Measurements from ENCODE around the gene HIF3A. TPM values are rescaled to one million over a fixed set of nuclear protein-coding genes. Genes with fewer than 3 reads are reported as not detected.

Gene HIF3A
- total RNA-seq, 1 experiment from 2014 or later = 31.9 TPM

DNA sequence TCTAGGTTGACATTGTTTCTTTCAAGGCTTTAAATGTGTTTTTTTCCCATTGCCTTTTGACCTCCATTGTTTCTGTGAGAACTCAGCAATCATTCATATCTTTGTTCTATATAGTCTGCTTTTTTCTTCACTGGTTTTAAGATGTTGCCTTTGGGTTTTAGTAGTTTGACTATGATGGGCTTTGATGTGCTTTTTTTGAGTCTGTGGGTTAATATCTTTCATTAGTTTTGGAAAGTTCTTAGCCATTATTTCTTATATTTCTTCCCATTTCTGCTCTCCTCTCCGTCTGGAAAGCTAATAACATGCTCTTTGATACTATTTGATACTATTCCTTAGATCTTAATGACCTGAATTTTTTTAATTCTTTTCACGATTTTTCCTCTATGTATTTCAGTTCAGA, 83.8 kb downstream of the HIF3A start:
- no peak overlapping the region for H3K14ac ChIP-seq (ENCODE audit: insufficient read depth, low read length)
- H3T11ph ChIP-seq (ENCODE audit: low read length) = no peak overlapping the region
- no peak overlapping the region for H2BK12ac ChIP-seq (ENCODE audit: insufficient read length, low read depth, low read length)
- H3K4me2 ChIP-seq (ENCODE audit: insufficient read depth, insufficient read length, low read length) = no peak overlapping the region
- H3K23me2 ChIP-seq (ENCODE audit: insufficient read length, low read depth, low read length, poor library complexity, severe bottlenecking) = no peaks in the 10 kb centered on the region
- Mint-ChIP-seq H3K27me3 (ENCODE audit: low read depth) (no peaks in the 10 kb centered on the region; the same call in 1 of the 2 replicates), H3K36me3 (ENCODE audit: insufficient read depth in 1 of 3, low read depth in 3 of 3) (peaks cover 54 to 93% (median 88%) of the 10 kb centered on the region in 3 experiments), H3K9me3 (no peaks in the 10 kb centered on the region), H3K4me3 (no peak overlapping the region), H3K27ac (no peak overlapping the region; a peak in 1 of 7 replicates), H3K4me1 (no peaks in the 10 kb centered on the region; a peak in 1 of 4 replicates)
- no peak overlapping the region for H2AK5ac ChIP-seq (ENCODE audit: insufficient read length, low read length)
- H3K18ac ChIP-seq (ENCODE audit: insufficient read length, low read depth, low read length) = no peak overlapping the region
- no peaks in the 10 kb centered on the region for H4K20me1 ChIP-seq (ENCODE audit: control insufficient read depth, insufficient read depth, insufficient read length)
- H3K56ac ChIP-seq (ENCODE audit: insufficient read length, low read depth, low read length) = no peak overlapping the region
- no peak overlapping the region for H2BK20ac ChIP-seq (ENCODE audit: low read depth, low read length, poor library complexity, severe bottlenecking)
- WGBS (ENCODE audit: extremely low coverage, insufficient read length, low lambda C conversion rate) = no CpG with 5 or more reads among the region's 2 CpGs
- H4K5ac ChIP-seq (ENCODE audit: insufficient read length, low read depth, low read length) = no peak overlapping the region
- TF ChIP-seq, protein P1, sequence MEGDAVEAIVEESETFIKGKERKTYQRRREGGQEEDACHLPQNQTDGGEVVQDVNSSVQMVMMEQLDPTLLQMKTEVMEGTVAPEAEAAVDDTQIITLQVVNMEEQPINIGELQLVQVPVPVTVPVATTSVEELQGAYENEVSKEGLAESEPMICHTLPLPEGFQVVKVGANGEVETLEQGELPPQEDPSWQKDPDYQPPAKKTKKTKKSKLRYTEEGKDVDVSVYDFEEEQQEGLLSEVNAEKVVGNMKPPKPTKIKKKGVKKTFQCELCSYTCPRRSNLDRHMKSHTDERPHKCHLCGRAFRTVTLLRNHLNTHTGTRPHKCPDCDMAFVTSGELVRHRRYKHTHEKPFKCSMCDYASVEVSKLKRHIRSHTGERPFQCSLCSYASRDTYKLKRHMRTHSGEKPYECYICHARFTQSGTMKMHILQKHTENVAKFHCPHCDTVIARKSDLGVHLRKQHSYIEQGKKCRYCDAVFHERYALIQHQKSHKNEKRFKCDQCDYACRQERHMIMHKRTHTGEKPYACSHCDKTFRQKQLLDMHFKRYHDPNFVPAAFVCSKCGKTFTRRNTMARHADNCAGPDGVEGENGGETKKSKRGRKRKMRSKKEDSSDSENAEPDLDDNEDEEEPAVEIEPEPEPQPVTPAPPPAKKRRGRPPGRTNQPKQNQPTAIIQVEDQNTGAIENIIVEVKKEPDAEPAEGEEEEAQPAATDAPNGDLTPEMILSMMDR (conservative IDR thresholded peaks at IDR 0.05) = no peak
- no peaks in the 10 kb centered on the region for H3K4me1 ChIP-seq (ENCODE audit: insufficient read depth, low read length)
- H3K9me3 ChIP-seq (ENCODE audit: control insufficient read depth, low read depth, low read length) = no peaks in the 10 kb centered on the region
- no peak overlapping the region for H3K23ac ChIP-seq (ENCODE audit: insufficient read length, low read depth, low read length)
- H3K79me1 ChIP-seq (ENCODE audit: insufficient read depth, low read depth, low read length, poor library complexity, severe bottlenecking) = no peaks in the 10 kb centered on the region
- H3K79me2 ChIP-seq (ENCODE audit: insufficient read depth, low read length) = no peaks in the 10 kb centered on the region; the same call in 1 of the 2 replicates
- DNase-seq = no peak
- no peak overlapping the region for H4K8ac ChIP-seq (replicated peaks; ENCODE audit: insufficient read length, low read depth, low read length)
- H3K27me3 ChIP-seq (ENCODE audit: insufficient read depth, low read length) = no peaks in the 10 kb centered on the region
- no peak overlapping the region for H4K91ac ChIP-seq (ENCODE audit: insufficient read length, low read depth, low read length)
- H3K27ac ChIP-seq (ENCODE audit: insufficient read length, low read depth, low read length) = no peak overlapping the region
- H2BK5ac ChIP-seq (ENCODE audit: insufficient read length, low read length) = no peak overlapping the region
- H3K4ac ChIP-seq (ENCODE audit: low read depth, low read length) = no peak overlapping the region
- no peak overlapping the region for H2AFZ ChIP-seq (ENCODE audit: low read length)
- H2BK120ac ChIP-seq (ENCODE audit: low read depth, low read length, poor library complexity, severe bottlenecking) = no peak overlapping the region
- H3K9ac ChIP-seq (ENCODE audit: extremely low read depth, insufficient read length, low read length) = no peak overlapping the region
- no peak overlapping the region for H2BK15ac ChIP-seq (ENCODE audit: low read depth, low read length)

Measured in H9 (cell line).